Measurements from ENCODE around the gene INPPL1.
"Not testable (repeated sequence)": the region's sequence is repeated elsewhere in the genome, so short reads cannot be mapped to it uniquely, and the experiment has no call there.

Gene INPPL1

DNA sequence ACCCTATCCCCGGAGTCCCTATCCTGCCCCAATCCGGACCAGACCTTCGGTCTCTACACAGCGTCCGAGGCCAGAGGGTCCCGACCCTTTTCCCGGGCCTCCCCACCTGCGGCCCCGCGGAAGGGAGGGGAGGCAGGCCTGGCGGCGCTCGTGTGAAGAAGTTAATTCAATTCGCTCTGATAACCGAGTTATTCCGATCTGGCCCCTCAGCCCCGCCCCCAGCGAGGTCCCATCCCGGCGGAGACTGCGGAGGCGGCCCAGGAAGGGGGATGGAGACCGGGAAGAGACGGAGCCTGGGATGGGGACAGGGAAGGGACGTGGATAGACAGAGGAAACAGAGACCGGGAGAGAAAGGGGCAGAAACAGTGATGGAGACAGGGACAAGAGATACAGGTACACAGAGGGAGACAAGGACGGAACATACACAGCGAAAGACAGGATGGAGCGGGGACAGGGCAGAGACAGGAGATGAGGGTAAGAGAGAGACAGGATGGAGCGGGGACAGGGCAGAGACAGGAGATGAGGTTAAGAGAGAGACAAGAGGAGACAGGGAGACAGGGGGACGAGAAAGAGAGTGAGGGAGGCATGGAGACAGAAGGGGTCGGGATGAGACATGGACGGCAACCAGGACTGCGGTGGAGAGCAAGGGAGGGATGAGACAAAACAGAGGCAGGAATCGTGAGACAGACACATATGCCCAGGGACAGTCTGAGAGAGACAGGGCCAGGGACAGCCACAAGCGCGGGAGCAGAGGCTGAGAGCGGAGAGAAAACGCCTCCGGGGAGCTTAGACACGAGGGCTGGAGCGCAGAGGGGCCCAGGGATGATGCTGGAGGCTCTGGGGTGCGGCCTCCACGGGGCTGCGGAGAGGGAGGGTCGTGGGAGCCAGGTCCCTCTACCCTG, 20.0 kb downstream of the INPPL1 start:
- DNase-seq (ENCODE audit: low read depth), result no peak

DNA sequence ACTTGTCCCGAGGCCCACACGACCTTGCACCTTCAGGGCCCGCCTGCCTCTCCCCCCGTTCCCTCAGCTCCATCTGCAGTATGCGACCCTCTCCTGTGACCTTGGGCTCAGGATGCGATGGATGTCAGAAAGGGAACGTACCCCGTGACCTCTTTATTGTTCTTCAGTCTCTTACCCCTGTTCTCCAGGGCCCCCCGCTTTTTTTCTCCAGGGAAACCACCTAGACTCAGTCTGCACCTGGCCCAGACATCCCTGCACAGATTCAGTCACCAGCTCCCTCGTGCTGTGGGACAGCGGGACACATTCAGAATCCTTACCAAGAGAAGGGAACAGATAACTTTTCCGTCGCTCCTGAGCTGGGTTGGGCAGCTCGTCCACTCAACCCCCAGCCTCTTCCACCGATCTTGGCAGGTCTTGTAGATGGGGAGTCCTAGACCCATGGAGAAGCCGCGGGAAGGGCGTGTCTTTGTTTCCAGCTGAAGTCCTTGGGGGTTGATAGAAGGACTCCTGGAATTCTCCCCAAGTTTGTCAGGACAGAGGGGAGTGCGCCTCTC, 20.8 kb downstream of the INPPL1 start:
- no peak for DNase-seq (ENCODE audit: low read depth)

DNA sequence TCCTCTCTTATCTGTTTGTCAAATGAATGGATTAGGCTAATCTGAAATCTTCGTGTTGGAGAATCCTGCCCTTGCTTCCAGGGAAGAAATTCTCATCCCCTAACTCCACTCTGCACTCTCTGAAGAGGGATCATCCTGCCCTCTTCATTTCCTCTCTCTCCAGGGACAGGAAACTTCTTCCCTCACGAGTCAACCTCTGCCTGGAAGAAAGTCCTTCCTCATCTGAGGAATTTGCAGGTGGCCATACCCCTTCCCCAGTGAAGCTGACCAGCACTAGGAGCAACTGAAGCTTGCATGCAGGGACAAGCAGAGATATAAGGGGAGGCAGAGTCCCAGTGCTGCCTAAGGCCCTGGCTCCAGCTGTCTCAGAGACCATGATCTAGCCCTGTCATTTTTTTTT, 23.0 kb downstream of the INPPL1 start:
- DNase-seq (ENCODE audit: low read depth), result no peak

DNA sequence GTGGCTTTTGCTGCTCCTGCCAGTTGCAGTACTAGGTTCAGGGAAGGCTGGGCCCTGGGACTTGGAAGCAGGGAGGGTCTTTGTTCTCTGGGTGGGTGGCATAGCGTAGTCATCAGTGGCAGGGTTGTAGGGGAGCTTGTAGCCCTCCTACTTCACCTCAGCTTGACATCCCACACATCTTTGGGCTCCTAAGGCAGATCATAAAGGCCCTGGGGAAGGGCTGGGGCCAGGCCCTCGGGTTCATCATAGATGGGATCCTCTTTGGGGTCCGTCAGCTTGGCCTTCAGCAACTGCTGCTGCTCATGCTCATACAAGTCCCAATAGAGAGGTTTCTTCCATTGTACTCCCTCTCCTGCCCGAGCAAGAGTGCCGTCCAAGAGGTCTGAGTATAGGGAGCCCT, 25.4 kb downstream of the INPPL1 start:
- no peak for DNase-seq (ENCODE audit: low read depth)

DNA sequence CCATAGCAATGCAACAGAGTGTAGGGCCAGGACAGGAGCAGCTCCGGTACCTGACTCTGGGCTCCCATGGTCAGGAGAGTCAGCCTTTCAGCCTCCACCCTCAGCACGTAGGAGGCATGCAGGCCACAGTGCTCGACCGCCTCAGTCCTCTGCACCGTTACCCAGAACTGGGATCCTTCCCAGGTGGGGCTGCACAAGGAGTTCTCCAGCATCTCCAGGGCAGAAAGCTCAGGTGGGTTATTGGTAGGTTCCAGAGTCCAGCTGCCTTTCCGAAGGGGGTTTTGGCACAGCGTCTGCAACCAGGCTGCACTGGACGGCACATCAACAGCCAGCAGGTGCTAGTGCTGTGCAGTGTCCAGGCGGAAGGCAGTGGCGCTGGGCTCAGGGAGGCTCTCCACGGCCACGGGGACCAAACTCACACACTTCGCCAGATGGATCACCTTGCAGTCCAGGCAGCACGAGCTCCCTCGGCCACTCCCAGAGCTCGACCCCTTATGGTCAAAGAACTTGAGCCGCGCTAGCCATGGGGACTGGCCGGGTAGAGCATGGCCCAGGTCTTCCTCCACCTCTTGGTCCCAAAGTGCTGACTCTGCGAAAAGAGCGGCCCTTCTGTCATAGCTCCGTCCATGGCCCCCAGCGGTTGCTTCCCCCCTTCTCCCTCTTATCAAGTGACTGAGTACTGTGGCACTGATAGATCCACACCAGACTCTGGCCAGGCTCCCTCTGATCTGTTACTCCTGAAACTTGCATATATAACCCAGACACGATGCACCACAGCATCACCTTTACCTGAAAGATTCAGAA, 26.3 kb downstream of the INPPL1 start:
- no peak for DNase-seq (ENCODE audit: low read depth)

- DNase-seq (ENCODE audit: low read depth), result no peak
Measured at GRCh38 chr11:72251614-72252013, 27.0 kb downstream of the INPPL1 start.

DNA sequence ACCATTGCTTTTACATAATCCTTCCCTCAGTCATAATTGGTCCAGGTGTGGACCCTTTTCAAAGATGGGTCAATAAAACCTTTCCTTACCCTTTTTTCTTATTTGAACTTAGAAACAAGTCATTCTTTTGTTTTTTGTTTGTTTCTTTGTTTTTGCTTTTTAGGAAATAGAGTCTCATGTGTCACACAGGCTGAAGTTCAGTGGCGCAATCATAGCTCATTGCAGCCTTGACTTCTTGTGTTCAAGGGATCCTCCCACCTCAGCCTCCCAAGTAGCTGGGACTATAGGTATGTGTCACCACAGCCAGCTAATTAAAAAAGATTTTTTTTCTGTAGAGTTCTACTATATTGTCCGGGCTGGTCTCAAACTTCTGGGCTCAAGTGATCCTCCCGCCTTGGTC, 28.8 kb downstream of the INPPL1 start:
- no peak for DNase-seq (ENCODE audit: low read depth)

DNA sequence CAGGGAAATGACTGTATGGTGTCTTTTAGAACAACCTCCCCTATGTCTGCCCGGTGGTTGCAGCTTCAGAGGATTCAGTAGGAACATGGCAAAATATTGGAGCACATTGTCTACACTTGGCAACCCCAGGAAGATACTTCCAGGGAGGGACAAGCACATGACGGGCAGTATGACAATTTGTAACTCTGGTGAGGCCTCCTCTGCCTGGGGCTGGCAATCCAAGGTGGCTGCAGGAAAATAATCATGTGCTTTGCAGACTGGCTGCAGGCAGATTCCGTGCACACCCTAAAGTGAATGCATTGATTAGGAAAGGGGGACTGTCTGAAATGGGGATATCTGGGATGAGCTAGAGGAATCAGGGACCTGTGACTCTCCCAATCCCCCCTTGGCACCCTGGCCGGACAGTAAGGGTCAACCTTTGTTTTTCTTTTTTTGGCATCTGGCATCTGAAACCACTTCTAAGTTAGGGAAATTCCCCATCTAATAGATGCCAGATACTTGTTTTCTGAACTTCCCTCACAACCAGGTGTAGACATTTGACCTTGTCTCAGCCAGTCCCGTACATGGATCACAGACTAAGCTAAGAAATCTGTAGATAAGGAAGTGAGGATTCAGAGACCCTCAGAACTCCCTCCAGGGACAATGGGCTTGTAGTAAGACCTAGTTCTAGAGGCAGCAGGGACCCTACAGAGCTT, 29.9 kb downstream of the INPPL1 start:
- no peak for DNase-seq (ENCODE audit: low read depth)

GRCh38 chr11:72257570-72257969, 33.0 kb downstream of the INPPL1 start:
- no peak for DNase-seq (ENCODE audit: low read depth)

DNA sequence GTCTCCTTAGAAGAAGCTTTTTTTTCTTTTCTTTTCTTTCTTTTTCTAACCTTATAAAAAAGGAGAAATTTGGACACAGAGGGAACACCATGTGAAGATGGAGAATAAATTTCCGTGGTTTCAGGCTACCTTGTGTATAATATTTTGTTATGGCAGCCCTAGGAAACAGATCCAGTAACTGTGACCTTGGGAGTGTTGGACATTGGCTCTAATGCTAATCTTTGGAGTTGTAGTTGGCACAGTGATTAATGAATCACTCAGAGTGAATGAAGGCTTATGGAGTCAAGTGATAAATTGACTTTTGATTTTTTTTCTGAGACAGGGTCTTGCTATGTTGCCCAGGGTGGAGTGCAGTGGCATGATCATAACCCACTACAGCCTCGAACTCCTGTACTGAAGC, 34.9 kb downstream of the INPPL1 start:
- DNase-seq (ENCODE audit: low read depth), result no peak

GRCh38 chr11:72260574-72260973, 36.0 kb downstream of the INPPL1 start:
- no peak for DNase-seq (ENCODE audit: low read depth)

DNA sequence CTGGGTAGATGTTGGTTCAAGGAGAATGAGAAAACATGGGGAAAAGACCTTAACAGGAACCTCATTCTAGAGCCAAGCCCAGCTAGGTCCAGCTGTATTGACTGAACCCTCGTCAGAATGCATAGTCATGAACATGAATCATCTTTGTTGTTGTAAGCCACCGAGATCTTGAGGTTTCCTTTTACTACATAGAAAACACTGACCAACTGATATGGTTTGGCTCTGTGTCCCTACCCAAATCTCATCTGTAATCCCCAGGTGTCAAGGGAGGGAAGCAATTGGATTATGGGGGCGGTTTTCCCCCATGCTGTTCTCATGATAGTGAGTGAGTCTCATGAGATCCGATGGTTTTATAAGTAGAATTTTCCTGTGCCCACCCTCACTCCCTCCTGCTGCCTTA, 38.8 kb downstream of the INPPL1 start:
- no peak for DNase-seq (ENCODE audit: low read depth)

GRCh38 chr11:72265951-72266350, 41.4 kb downstream of the INPPL1 start:
- DNase-seq (ENCODE audit: low read depth), result no peak

- DNase-seq (ENCODE audit: low read depth), result not testable (repeated sequence)
Measured at GRCh38 chr11:72266960-72267359, 42.4 kb downstream of the INPPL1 start.

GRCh38 chr11:72267956-72268617, 43.5 kb downstream of the INPPL1 start:
- no peak for DNase-seq (ENCODE audit: low read depth)

DNA sequence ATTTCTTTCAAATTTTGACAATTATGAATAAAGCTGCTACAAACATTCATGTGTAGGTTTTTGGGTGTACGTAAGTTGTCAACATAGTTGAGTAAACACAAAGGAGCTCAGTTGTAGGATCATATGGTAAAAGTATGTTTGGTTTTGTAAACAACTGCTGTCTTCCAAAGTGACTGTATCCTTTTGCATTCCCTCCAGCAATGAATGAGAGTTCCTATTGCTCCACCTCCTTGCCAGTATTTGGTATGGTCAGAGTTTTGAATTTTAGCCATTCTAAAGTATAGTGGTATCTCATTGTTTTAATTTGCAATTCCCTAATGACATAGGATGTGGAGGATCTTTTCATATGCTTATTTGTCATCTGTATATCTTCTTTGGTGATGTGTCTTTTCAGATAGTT, 47.4 kb downstream of the INPPL1 start:
- no peak for DNase-seq (ENCODE audit: low read depth)

DNA sequence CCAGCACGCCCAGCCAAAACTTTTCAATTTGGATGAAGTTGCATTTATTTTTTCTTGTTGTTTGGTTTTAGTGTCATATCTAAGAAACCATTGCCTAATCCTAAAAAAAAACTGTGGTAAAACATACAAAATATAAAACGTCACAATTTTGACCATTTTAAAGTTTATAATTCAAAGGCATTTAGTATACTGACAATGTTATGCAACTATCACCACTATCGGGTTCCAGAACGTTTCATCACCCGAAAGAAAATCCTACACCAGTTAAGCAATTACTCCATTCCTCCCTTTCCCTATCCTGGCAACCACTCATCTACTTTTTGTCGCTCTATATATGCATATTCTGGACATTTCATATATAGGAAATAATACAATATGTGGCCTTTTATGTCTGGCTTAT, 49.9 kb downstream of the INPPL1 start:
- DNase-seq (ENCODE audit: low read depth), result no peak

DNA sequence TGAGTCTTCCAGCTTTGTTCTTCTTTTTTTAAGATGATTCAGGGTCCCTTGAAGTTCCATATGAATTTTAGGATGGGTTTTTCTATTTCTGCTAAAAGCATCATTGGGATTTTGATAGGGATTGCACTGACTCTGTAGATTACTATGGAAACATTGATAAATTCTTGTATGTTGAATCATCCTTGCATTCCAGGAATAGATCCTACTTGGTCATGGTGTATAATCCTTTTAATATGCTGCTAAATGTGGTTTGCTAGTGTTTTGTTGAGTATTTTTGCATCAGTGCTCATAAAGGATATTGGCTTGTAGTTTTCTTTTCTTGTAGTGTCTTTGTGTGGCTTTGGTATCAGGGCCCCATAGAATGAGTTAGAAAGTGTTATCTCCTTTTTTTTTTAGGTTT, 54.3 kb downstream of the INPPL1 start:
- no peak for DNase-seq (ENCODE audit: low read depth)

- no peak for DNase-seq (ENCODE audit: low read depth)
Measured at GRCh38 chr11:72280037-72280436, 55.5 kb downstream of the INPPL1 start.

DNA sequence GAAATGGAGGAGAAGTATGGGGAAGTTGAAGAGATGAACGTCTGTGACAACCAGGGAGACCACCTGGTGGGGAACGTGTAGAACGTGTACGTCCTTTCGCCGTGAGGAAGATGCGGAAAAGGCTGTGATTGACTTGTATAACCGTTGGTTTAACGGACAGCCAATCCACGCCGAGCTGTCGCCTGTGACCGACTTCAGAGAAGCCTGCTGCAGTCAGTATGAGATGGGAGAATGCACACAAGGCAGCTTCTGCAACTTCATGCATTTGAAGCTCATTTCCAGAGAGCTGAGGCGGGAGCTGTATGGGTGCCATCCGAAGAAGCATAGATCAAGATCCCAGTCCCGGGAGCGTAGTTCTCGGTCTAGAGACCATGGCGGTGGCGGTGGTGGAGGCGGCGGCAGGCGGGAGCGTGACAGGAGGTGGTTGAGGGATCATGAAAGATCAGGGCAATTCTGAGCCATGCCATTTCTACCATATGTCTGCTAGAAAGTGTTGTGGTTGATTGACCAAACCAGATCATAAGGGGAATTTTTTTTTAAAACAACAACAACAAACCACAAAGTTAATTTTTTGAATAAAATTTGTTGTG, 56.3 kb downstream of the INPPL1 start:
- no peak for DNase-seq (ENCODE audit: low read depth)

GRCh38 chr11:72283947-72284346, 59.4 kb downstream of the INPPL1 start:
- DNase-seq (ENCODE audit: low read depth), result no peak
